ENCODE results near the gene CABLES2.

- no peak for TF ChIP-seq CTCF (IDR thresholded peaks at IDR 0.05 in 2 of 3, conservative IDR thresholded peaks at IDR 0.05 in 1 of 3; ENCODE audit: borderline replicate concordance in 1 of 3, insufficient read depth in 1 of 3, low read depth in 2 of 3, low read length in 2 of 3)
- TF ChIP-seq REST (IDR thresholded peaks at IDR 0.05; ENCODE audit: low read depth): no peak
- no peak for TF ChIP-seq YY1 (IDR thresholded peaks at IDR 0.05; ENCODE audit: extremely low read depth, insufficient replicate concordance, low read depth, low read length)
Measured at GRCh38 chr20:62352402-62353288, 54.4 kb downstream of the CABLES2 start.
